ENCODE measurements around the gene GSTM1.

- TF ChIP-seq POLR2A (IDR thresholded peaks at IDR 0.05): no peak
- TF ChIP-seq CTCF (IDR thresholded peaks at IDR 0.05): no peak
Observed at GRCh38 chr1:109728870-109729269, 41.3 kb downstream of the GSTM1 start.

All from Peyer's patch (tissue), 4 donors.